HG02642 (cell line): ENCODE measurements around the gene MCF2L2.
"Not testable (repeated sequence)": the region's sequence is repeated elsewhere in the genome, so short reads cannot be mapped to it uniquely, and the experiment has no call there.

Experiments used
- ATAC-seq: cut with Tn5 transposase; IDR thresholded peaks from one replicate; pipeline ENCODE4 v1.9.1; 2021; ENCODE audit warnings: mild to moderate bottlenecking; ENCODE audit not compliant: unreplicated experiment, poor library complexity

Gene MCF2L2

GRCh38 chr3:183193762-183194689 is 234.4 kb downstream of the MCF2L2 start:
- no peak for ATAC-seq

- no peak for ATAC-seq
These were observed 235.6 kb downstream of the MCF2L2 start for GRCh38 chr3:183192650-183193300.

- ATAC-seq, result no peak
These were observed 238.8 kb downstream of the MCF2L2 start for GRCh38 chr3:183189641-183190040.

- peak; percentile 50 for ATAC-seq
These were observed 239.4 kb downstream of the MCF2L2 start for GRCh38 chr3:183188895-183189462.

- no peak for ATAC-seq
These were observed 242.7 kb downstream of the MCF2L2 start for GRCh38 chr3:183185696-183186095.

- no peak for ATAC-seq
These were observed 245.4 kb downstream of the MCF2L2 start for GRCh38 chr3:183182732-183183610.

GRCh38 chr3:183182073-183182472 is 246.3 kb downstream of the MCF2L2 start:
- no peak for ATAC-seq

- no peak for ATAC-seq
These were observed 246.8 kb downstream of the MCF2L2 start for GRCh38 chr3:183181606-183182005.

GRCh38 chr3:183180784-183181295 is 247.6 kb downstream of the MCF2L2 start:
- no peak for ATAC-seq

- ATAC-seq, result no peak
These were observed 248.2 kb downstream of the MCF2L2 start for GRCh38 chr3:183180110-183180783.

- ATAC-seq, result peak; percentile 9
These were observed 248.9 kb downstream of the MCF2L2 start for GRCh38 chr3:183179550-183179908.

- peak; percentile 58 for ATAC-seq
These were observed 249.4 kb downstream of the MCF2L2 start for GRCh38 chr3:183178833-183179549.

GRCh38 chr3:183178512-183178832 is 249.9 kb downstream of the MCF2L2 start:
- no peak for ATAC-seq

- no peak for ATAC-seq
These were observed 256.3 kb downstream of the MCF2L2 start for GRCh38 chr3:183172051-183172639.

- not testable (repeated sequence) for ATAC-seq
These were observed 260.4 kb downstream of the MCF2L2 start for GRCh38 chr3:183167975-183168374.

- ATAC-seq, result no peak
These were observed 264.9 kb downstream of the MCF2L2 start for GRCh38 chr3:183163563-183163962.

GRCh38 chr3:183161552-183162336 is 266.7 kb downstream of the MCF2L2 start:
- peak; percentile 66 for ATAC-seq

- no peak for ATAC-seq
These were observed 267.8 kb downstream of the MCF2L2 start for GRCh38 chr3:183160616-183161015.
